K562 (cell line): ENCODE measurements around the gene ZNF234. TPM values are rescaled to one million over a fixed set of nuclear protein-coding genes. Genes with fewer than 3 reads are reported as not detected.

Experiments
- CBX1 ChIP-seq: sonication (generic); IDR thresholded peaks from 2 replicates; pipeline ENCODE4 v1.6.1; 2016; ENCODE audit warnings: antibody characterized with exemption, low read depth, mild to moderate bottlenecking
- EGR1 ChIP-seq: fragments of 450-650 bp; conservative IDR thresholded peaks from 2 replicates; pipeline ENCODE4 v1.6.1; 2017; ENCODE audit warnings: mild to moderate bottlenecking
- EP400 ChIP-seq: fragments of 450-650 bp; IDR thresholded peaks from 2 replicates; pipeline ENCODE4 v1.6.1; 2017; ENCODE audit warnings: antibody characterized with exemption, mild to moderate bottlenecking, moderate library complexity
- GTF2F1 ChIP-seq: IDR thresholded peaks from 2 replicates; pipeline ENCODE4 v1.6.1; 2011; ENCODE audit warnings: low read depth, low read length, improper control_type of control experiment
- HDAC3 ChIP-seq: fragments of 450-650 bp; IDR thresholded peaks from 2 replicates; pipeline ENCODE4 v1.6.1; 2018; ENCODE audit warnings: borderline replicate concordance, mild to moderate bottlenecking, moderate library complexity; ENCODE audit not compliant: partially characterized antibody
- MCM7 ChIP-seq, 2 experiments: fragments of 450-650 bp; IDR thresholded peaks; 2 replicates each; pipeline ENCODE4 v1.6.1; 2016 to 2018
- RCOR1 ChIP-seq, 2 experiments: IDR thresholded peaks; 2 replicates each; pipeline ENCODE4 v1.6.1; 2012; ENCODE audit warnings: low read depth in 2 of 2, low read length in 2 of 2, borderline replicate concordance in 1 of 2, improper control_type of control experiment in 1 of 2
- SAP30 ChIP-seq: fragments of 200-600 bp; sonication (generic); IDR thresholded peaks from 2 replicates; pipeline ENCODE4 v1.6.1; 2012; ENCODE audit warnings: borderline replicate concordance, low read depth, mild to moderate bottlenecking, moderate library complexity, low read length, control low read depth, inconsistent platforms; ENCODE audit not compliant: insufficient read depth, poor library complexity, severe bottlenecking
- ZNF239 ChIP-seq: fragments of 250-450 bp; sonication (Bioruptor Pico); IDR thresholded peaks from 2 replicates; pipeline ENCODE4 v1.4.0; 2020; ENCODE audit warnings: mild to moderate bottlenecking
- polyA plus RNA-seq, 8 experiments: library from polyadenylated mRNA; depleted of rRNA in 4 of 8; stranded (reverse) in 5 of 8; unstranded in 3 of 8; fragments of >200 nt; fragmentation: Nextera tagmentation in 2 of 8; fragmentation: Illumina TruSeq in 1 of 8; extraction: Ambion mirVana in 2 of 8; extraction: Trizol in 1 of 8; gene quantifications; 2 replicates each; pipeline versions ENCODE4 v1.2.1 to v1.2.3, GENCODE V29; 2011 to 2014; ENCODE audit warnings: inconsistent platforms in 1 of 8, missing spikeins in 1 of 8
- total RNA-seq, 7 experiments: library from RNA; depleted of rRNA in 6 of 7; stranded (reverse); fragments of >200 nt in 6 of 7; fragmentation: Illumina TruSeq in 2 of 7; extraction: Trizol in 2 of 7; gene quantifications; 2 replicates each; pipeline versions ENCODE4 v1.2.1 to v1.2.3, GENCODE V29; 2011 to 2021; ENCODE audit warnings: low replicate concordance in 1 of 7
- TF ChIP-seq, protein P1 (sequence below): sonication (generic); formaldehyde crosslinking; IDR thresholded peaks from 2 replicates; pipeline ENCODE4 v1.5.0; 2020; ENCODE audit warnings: missing genetic modification reagents
- TF ChIP-seq, protein P2 (sequence below): fragments of 450-650 bp; conservative IDR thresholded peaks from 2 replicates; pipeline ENCODE4 v1.6.1; 2016; ENCODE audit warnings: missing genetic modification characterization, low read depth, mild to moderate bottlenecking, missing compliant biosample characterization, moderate library complexity
- TF ChIP-seq, protein P3 (sequence below): fragments of 450-650 bp; IDR thresholded peaks from 2 replicates; pipeline ENCODE4 v1.6.1; 2018; ENCODE audit not compliant: partially characterized antibody
- TF ChIP-seq, protein P4 (sequence below): fragments of 250-450 bp; sonication (Bioruptor Pico); IDR thresholded peaks from 2 replicates; pipeline ENCODE4 v1.4.0; 2020; ENCODE audit warnings: mild to moderate bottlenecking, moderate library complexity, borderline replicate concordance
- TF ChIP-seq, protein P5 (sequence below): fragments of 250-450 bp; sonication (Bioruptor Pico); IDR thresholded peaks from 2 replicates; pipeline ENCODE4 v1.6.1; 2021; ENCODE audit warnings: mild to moderate bottlenecking

Gene ZNF234
- total and polyA plus RNA-seq, 9 of the 15 experiments (the other 6 are each of a cell fraction or from before 2014, with no cell fraction given): 0.82 to 2.9 (median 1.5) TPM

DNA sequence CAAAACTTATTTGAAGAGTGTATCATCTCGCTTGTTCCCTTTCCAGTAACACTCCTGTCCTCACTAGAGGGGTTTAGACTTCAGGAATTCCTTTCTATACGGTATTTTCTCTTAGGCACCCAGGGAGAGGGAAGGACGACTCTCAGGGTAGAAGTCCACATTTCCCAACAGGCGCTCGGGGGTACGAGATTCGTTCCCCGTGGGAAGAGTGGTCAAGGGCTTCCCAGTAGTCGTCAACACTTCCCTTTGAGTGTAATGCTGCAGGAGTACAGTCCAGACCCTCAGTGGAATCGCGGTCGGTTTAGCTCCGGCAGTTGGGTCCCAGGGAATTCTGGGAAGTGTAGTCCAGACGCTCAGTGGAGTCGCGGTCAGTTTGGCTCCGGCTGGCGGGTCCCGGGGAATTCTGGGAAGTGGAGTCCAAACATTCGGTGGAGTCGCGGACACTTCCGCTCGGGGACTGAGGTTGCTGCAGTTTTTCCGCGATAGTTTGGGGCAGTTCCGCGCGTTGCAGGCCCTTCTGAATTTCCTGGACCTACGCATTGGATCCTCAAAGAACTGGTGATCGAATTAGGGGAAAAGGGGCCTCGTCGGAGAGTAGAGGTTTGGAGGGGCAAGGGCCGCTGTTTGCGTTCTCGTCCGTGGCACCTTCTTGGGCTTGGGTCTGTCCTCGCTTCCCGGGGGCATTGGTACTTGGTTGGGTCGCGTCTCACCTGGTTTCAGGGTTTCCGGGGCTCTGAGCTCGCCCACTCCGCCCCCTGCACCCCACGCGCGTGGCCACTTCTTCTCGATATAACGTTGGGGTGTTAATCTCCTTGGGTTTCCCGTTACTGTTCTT, 47.2 kb upstream of the ZNF234 start, which contains the start of gene ZNF224 (continued):
- 0 out of 2 replicates have a peak, but pooled peaks have one; percentile 9 for TF ChIP-seq GTF2F1
- no peak for TF ChIP-seq MCM7 (IDR thresholded peaks at IDR 0.05)
- TF ChIP-seq, protein P1, sequence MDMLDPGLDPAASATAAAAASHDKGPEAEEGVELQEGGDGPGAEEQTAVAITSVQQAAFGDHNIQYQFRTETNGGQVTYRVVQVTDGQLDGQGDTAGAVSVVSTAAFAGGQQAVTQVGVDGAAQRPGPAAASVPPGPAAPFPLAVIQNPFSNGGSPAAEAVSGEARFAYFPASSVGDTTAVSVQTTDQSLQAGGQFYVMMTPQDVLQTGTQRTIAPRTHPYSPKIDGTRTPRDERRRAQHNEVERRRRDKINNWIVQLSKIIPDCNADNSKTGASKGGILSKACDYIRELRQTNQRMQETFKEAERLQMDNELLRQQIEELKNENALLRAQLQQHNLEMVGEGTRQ (CRISPR knock-in tag): no peak
- peak; percentile 59; the same call in 1 of the 2 replicates for TF ChIP-seq CBX1
- peak; percentile 47 for TF ChIP-seq EGR1
- TF ChIP-seq SAP30: peak; percentile 56
- TF ChIP-seq, protein P2, sequence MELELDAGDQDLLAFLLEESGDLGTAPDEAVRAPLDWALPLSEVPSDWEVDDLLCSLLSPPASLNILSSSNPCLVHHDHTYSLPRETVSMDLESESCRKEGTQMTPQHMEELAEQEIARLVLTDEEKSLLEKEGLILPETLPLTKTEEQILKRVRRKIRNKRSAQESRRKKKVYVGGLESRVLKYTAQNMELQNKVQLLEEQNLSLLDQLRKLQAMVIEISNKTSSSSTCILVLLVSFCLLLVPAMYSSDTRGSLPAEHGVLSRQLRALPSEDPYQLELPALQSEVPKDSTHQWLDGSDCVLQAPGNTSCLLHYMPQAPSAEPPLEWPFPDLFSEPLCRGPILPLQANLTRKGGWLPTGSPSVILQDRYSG: no peak
- TF ChIP-seq, protein P3, sequence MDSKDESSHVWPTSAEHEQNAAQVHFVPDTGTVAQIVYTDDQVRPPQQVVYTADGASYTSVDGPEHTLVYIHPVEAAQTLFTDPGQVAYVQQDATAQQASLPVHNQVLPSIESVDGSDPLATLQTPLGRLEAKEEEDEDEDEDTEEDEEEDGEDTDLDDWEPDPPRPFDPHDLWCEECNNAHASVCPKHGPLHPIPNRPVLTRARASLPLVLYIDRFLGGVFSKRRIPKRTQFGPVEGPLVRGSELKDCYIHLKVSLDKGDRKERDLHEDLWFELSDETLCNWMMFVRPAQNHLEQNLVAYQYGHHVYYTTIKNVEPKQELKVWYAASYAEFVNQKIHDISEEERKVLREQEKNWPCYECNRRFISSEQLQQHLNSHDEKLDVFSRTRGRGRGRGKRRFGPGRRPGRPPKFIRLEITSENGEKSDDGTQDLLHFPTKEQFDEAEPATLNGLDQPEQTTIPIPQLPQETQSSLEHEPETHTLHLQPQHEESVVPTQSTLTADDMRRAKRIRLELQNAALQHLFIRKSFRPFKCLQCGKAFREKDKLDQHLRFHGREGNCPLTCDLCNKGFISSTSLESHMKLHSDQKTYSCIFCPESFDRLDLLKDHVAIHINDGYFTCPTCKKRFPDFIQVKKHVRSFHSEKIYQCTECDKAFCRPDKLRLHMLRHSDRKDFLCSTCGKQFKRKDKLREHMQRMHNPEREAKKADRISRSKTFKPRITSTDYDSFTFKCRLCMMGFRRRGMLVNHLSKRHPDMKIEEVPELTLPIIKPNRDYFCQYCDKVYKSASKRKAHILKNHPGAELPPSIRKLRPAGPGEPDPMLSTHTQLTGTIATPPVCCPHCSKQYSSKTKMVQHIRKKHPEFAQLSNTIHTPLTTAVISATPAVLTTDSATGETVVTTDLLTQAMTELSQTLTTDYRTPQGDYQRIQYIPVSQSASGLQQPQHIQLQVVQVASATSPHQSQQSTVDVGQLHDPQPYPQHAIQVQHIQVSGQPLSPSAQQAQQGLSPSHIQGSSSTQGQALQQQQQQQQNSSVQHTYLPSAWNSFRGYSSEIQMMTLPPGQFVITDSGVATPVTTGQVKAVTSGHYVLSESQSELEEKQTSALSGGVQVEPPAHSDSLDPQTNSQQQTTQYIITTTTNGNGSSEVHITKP: peak; percentile 48
- TF ChIP-seq EP400: 0 out of 2 replicates have a peak, but pooled peaks have one; percentile 18
- TF ChIP-seq ZNF239 (CRISPR knock-in tag): no peak
- TF ChIP-seq HDAC3: no peak
- TF ChIP-seq RCOR1 (IDR thresholded peaks at IDR 0.05; ENCODE audit: borderline replicate concordance in 1 of 2, low read depth in 2 of 2, low read length in 2 of 2): 0 out of 4 replicates have a peak, but pooled peaks of 1 of the 2 experiments have one; percentile 20
- TF ChIP-seq, protein P4, sequence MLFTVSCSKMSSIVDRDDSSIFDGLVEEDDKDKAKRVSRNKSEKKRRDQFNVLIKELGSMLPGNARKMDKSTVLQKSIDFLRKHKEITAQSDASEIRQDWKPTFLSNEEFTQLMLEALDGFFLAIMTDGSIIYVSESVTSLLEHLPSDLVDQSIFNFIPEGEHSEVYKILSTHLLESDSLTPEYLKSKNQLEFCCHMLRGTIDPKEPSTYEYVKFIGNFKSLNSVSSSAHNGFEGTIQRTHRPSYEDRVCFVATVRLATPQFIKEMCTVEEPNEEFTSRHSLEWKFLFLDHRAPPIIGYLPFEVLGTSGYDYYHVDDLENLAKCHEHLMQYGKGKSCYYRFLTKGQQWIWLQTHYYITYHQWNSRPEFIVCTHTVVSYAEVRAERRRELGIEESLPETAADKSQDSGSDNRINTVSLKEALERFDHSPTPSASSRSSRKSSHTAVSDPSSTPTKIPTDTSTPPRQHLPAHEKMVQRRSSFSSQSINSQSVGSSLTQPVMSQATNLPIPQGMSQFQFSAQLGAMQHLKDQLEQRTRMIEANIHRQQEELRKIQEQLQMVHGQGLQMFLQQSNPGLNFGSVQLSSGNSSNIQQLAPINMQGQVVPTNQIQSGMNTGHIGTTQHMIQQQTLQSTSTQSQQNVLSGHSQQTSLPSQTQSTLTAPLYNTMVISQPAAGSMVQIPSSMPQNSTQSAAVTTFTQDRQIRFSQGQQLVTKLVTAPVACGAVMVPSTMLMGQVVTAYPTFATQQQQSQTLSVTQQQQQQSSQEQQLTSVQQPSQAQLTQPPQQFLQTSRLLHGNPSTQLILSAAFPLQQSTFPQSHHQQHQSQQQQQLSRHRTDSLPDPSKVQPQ: no peak
- TF ChIP-seq, protein P5, sequence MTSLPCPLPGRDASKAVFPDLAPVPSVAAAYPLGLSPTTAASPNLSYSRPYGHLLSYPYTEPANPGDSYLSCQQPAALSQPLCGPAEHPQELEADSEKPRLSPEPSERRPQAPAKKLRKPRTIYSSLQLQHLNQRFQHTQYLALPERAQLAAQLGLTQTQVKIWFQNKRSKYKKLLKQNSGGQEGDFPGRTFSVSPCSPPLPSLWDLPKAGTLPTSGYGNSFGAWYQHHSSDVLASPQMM (CRISPR knock-in tag): no peak
